CD8-positive, alpha-beta memory T cell (primary cell): ENCODE results near the gene DOC2B. TPM values are rescaled to one million over a fixed set of nuclear protein-coding genes. Genes with fewer than 3 reads are reported as not detected.
"Not testable (repeated sequence)": the region's sequence is repeated elsewhere in the genome, so short reads cannot be mapped to it uniquely, and the experiment has no call there.

Experiments
- CTCF ChIA-PET: fragments of 350-600 bp; sonication (Branson Sonifier 250); formaldehyde crosslinking; loops from one replicate; lab custom pipeline; 2021; ENCODE audit warnings: antibody characterized with exemption; lab: Charles Lee
- POLR2A ChIA-PET: fragments of 350-600 bp; sonication (Branson Sonifier 250); formaldehyde crosslinking; loops from one replicate; lab custom pipeline; 2021; ENCODE audit warnings: antibody characterized with exemption; lab: Charles Lee
- DNase-seq, 5 donors: peaks; one replicate each; pipeline versions ENCODE4 v3.0.0 to v3.0.0-alpha.2; 2020 to 2022; ENCODE audit warnings: mixed read lengths in 1 of 5
- H3K27ac ChIP-seq: one replicate; pipeline ENCODE4 v1.7.0; 2013; ENCODE audit warnings: low read depth, mild to moderate bottlenecking, low read length, moderate library complexity
- H3K27me3 ChIP-seq: 2 replicates; pipeline ENCODE4 v1.7.0; 2013; ENCODE audit warnings: low read length, mild to moderate bottlenecking; ENCODE audit not compliant: insufficient read depth, poor library complexity, severe bottlenecking
- H3K36me3 ChIP-seq: 2 replicates; pipeline ENCODE4 v1.7.0; 2013; ENCODE audit warnings: mild to moderate bottlenecking, low read length, moderate library complexity; ENCODE audit not compliant: insufficient read depth
- H3K4me1 ChIP-seq: 2 replicates; pipeline ENCODE4 v1.7.0; 2013; ENCODE audit warnings: mild to moderate bottlenecking, low read length, moderate library complexity; ENCODE audit not compliant: insufficient read depth
- H3K4me3 ChIP-seq: 2 replicates; pipeline ENCODE4 v1.7.0; 2013; ENCODE audit warnings: mild to moderate bottlenecking, low read length
- H3K9me3 ChIP-seq: 2 replicates; pipeline ENCODE4 v1.7.0; 2013; ENCODE audit warnings: mild to moderate bottlenecking, low read length
- H3K27ac Mint-ChIP-seq, 8 donors: one replicate each; pipeline ENCODE4 v1.8.0; 2020 to 2021; ENCODE audit warnings: mixed read lengths in 8 of 8, mild to moderate bottlenecking in 6 of 8, inconsistent platforms in 3 of 8, moderate library complexity in 3 of 8
- H3K27me3 Mint-ChIP-seq, 2 donors: one replicate each; pipeline ENCODE4 v1.8.0; 2020 to 2021; ENCODE audit warnings: mixed read lengths in 2 of 2, mild to moderate bottlenecking in 1 of 2, moderate library complexity in 1 of 2
- H3K36me3 Mint-ChIP-seq, 3 donors: one replicate each; pipeline ENCODE4 v1.8.0; 2020 to 2021; ENCODE audit warnings: mixed read lengths in 3 of 3, inconsistent platforms in 1 of 3, mild to moderate bottlenecking in 1 of 3
- H3K4me1 Mint-ChIP-seq, 3 donors: one replicate each; pipeline ENCODE4 v1.8.0; 2020 to 2021; ENCODE audit warnings: mixed read lengths in 3 of 3, inconsistent platforms in 1 of 3, mild to moderate bottlenecking in 1 of 3
- H3K4me3 Mint-ChIP-seq, 7 donors: one replicate each; pipeline ENCODE4 v1.8.0; 2020 to 2021; ENCODE audit warnings: mixed read lengths in 7 of 7, mild to moderate bottlenecking in 6 of 7, moderate library complexity in 4 of 7, inconsistent platforms in 2 of 7
- H3K9me3 Mint-ChIP-seq, 5 donors: one replicate each; pipeline ENCODE4 v1.8.0; 2020 to 2022; ENCODE audit warnings: mixed read lengths in 5 of 5, mild to moderate bottlenecking in 3 of 5, moderate library complexity in 2 of 5, inconsistent platforms in 1 of 5
- polyA plus RNA-seq: library from polyadenylated mRNA; unstranded; fragments of 300-500 nt; fragmentation: Illumina TruSeq; gene quantifications from one replicate; pipeline ENCODE4 v1.2.3, GENCODE V29; 2021
- total RNA-seq, 2 experiments: library from RNA; stranded (reverse); gene quantifications; one replicate each; pipeline ENCODE4 v1.2.3, GENCODE V29; 2021

DOC2B gene
- total and polyA plus RNA-seq, 3 experiments from 2014 or later, result 0.13 to 0.15 TPM; not detected in 1

DNA sequence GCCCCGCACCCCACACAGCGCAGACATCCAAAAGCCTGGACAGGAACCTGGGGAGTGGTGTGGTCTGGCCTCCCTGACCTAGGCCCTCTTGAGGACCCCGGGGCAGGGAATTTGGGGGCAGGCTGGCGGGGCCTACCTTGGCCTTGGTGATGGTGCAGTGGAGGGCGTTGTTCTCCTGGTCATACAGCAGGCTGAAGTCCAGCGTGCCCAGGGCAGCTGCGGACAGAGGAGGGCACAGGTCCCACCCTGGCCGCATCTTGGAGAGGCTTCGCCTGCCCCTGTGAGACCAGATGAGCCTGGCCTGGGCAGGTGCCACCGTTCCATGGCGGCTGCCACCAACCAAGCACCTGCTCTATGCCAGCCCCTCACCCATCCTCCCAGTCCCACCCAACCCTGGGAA lies 9.0 kb downstream of the DOC2B start:
- no peaks in the 10 kb centered on the region for H3K9me3 ChIP-seq
- H3K27ac Mint-ChIP-seq, result no peak overlapping the region
- H3K36me3 Mint-ChIP-seq, result no peaks in the 10 kb centered on the region
- H3K4me1 ChIP-seq, result no peaks in the 10 kb centered on the region
- no peak overlapping the region for H3K4me3 ChIP-seq
- no peaks in the 10 kb centered on the region for H3K36me3 ChIP-seq
- H3K27me3 Mint-ChIP-seq, result peaks cover 4 to 11% of the 10 kb centered on the region in 2 donors
- no peaks in the 10 kb centered on the region for H3K4me1 Mint-ChIP-seq
- H3K9me3 Mint-ChIP-seq, result no peaks in the 10 kb centered on the region
- H3K27ac ChIP-seq, result no peak overlapping the region
- CTCF ChIA-PET, result no interaction called here
- POLR2A ChIA-PET, result no interaction called here
- no peak overlapping the region for H3K4me3 Mint-ChIP-seq
- no peak for DNase-seq
- H3K27me3 ChIP-seq, result peaks cover 4% of the 10 kb centered on the region

DNA sequence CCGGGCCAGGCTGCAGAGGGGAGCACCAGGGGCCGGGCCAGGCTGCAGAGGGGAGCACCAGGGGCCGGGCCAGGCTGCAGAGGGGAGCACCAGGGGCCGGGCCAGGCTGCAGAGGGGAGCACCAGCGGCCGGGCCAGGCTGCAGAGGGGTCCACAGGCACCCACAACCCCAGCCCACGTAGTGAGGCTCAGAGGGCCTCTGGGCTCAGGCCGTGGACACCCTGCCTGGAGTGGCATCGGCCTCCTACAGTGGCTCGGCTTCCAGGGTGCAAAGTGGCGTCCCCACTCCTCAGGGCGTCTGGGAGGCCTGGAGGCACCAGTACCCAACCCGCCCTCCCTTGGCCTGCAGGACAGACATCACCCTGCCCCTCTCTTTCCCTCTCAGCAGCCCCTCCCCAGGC lies 9.6 kb downstream of the DOC2B start:
- H3K27ac ChIP-seq, result no peak overlapping the region
- no peak overlapping the region for H3K4me3 Mint-ChIP-seq
- no peaks in the 10 kb centered on the region for H3K9me3 ChIP-seq
- no peak overlapping the region for H3K4me3 ChIP-seq
- H3K4me1 Mint-ChIP-seq, result no peaks in the 10 kb centered on the region
- H3K27ac Mint-ChIP-seq, result no peak overlapping the region
- H3K9me3 Mint-ChIP-seq, result no peaks in the 10 kb centered on the region
- ChIA-PET POLR2A (no interaction called here), CTCF (no interaction called here)
- H3K36me3 Mint-ChIP-seq, result no peaks in the 10 kb centered on the region
- peaks cover 4% of the 10 kb centered on the region for H3K27me3 ChIP-seq
- no peak for DNase-seq
- no peaks in the 10 kb centered on the region for H3K36me3 ChIP-seq
- H3K27me3 Mint-ChIP-seq, result peaks cover 0 to 5% of the 10 kb centered on the region in 2 donors
- no peaks in the 10 kb centered on the region for H3K4me1 ChIP-seq

DNA sequence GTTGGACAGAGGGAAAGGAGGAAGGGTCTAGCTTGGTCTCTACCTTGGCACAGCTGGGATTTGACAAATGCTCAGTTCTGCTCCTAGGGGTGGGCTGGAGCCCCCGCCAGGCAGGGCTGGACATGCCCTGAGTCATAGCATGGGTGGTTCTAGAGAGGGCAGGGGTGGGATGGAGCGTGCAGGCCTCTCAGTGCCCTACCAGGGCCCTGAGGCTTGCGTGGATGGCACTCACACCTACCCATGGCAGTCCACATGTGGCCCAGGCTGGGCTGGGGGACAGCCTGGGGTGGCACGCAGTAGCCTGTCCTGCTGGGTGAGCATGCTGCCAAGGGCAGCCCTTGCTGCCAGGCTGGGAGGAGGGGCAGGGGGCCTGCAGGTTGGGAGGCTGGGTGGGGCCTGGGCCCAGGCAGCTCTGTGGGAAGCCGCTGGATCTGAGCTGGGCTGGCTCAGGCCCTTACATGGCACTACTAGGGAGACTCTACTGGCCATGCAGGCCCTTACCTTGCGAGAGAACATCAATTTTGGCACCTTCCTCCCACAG lies 11.2 kb downstream of the DOC2B start:
- H3K36me3 ChIP-seq, result no peaks in the 10 kb centered on the region
- H3K27ac ChIP-seq, result no peak overlapping the region
- DNase-seq, result no peak
- no peaks in the 10 kb centered on the region for H3K4me1 Mint-ChIP-seq
- no peak overlapping the region for H3K4me3 Mint-ChIP-seq
- H3K4me3 ChIP-seq, result no peak overlapping the region
- peak overlapping the region in 1 of 8 donors; percentile 19 for H3K27ac Mint-ChIP-seq
- peaks cover 0 to 4% of the 10 kb centered on the region in 2 donors for H3K27me3 Mint-ChIP-seq
- no peaks in the 10 kb centered on the region for H3K9me3 ChIP-seq
- H3K36me3 Mint-ChIP-seq, result no peaks in the 10 kb centered on the region
- peaks cover 4% of the 10 kb centered on the region for H3K27me3 ChIP-seq
- no peaks in the 10 kb centered on the region for H3K4me1 ChIP-seq
- ChIA-PET CTCF (no interaction called here), POLR2A (no interaction called here)
- no peaks in the 10 kb centered on the region for H3K9me3 Mint-ChIP-seq

DNA sequence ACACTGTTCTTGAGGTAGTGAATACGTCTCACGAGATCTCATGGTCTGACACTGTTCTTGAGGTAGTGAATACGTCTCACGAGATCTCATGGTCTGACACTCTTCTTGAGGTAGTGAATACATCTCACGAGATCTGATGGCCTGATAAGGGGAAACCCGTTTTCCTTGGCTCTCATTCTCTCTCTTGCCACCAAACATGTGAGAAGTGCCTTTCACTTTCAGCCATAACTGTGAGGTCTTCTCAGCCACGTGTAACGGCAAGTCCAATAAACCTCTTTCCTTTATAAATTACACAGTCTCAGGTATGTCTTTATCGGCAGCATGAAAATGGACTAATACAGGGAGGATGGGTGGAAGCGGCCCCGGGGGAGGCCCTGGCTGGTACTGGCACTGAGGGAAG lies 12.8 kb downstream of the DOC2B start:
- H3K9me3 ChIP-seq, DNase-seq, POLR2A ChIA-PET, H3K27ac Mint-ChIP-seq, H3K4me1 Mint-ChIP-seq, H3K4me3 ChIP-seq, H3K27ac ChIP-seq, H3K9me3 Mint-ChIP-seq, H3K36me3 ChIP-seq, H3K36me3 Mint-ChIP-seq, H3K4me3 Mint-ChIP-seq, CTCF ChIA-PET, H3K27me3 ChIP-seq, H3K27me3 Mint-ChIP-seq, H3K4me1 ChIP-seq: not testable (repeated sequence)

GRCh38 chr17:165939-166338 lies 15.5 kb downstream of the DOC2B start:
- Mint-ChIP-seq H3K36me3 (no peaks in the 10 kb centered on the region), H3K27ac (no peak overlapping the region), H3K4me3 (no peak overlapping the region), H3K4me1 (no peaks in the 10 kb centered on the region), H3K9me3 (no peaks in the 10 kb centered on the region), H3K27me3 (peaks cover 7 to 8% of the 10 kb centered on the region in 2 donors)
- ChIA-PET POLR2A (no interaction called here), CTCF (no interaction called here)
- DNase-seq, result no peak
- no peak overlapping the region for H3K4me3 ChIP-seq
- no peaks in the 10 kb centered on the region for H3K36me3 ChIP-seq
- H3K4me1 ChIP-seq, result no peaks in the 10 kb centered on the region
- H3K9me3 ChIP-seq, result no peaks in the 10 kb centered on the region
- H3K27ac ChIP-seq, result no peak overlapping the region
- H3K27me3 ChIP-seq, result no peaks in the 10 kb centered on the region

DNA sequence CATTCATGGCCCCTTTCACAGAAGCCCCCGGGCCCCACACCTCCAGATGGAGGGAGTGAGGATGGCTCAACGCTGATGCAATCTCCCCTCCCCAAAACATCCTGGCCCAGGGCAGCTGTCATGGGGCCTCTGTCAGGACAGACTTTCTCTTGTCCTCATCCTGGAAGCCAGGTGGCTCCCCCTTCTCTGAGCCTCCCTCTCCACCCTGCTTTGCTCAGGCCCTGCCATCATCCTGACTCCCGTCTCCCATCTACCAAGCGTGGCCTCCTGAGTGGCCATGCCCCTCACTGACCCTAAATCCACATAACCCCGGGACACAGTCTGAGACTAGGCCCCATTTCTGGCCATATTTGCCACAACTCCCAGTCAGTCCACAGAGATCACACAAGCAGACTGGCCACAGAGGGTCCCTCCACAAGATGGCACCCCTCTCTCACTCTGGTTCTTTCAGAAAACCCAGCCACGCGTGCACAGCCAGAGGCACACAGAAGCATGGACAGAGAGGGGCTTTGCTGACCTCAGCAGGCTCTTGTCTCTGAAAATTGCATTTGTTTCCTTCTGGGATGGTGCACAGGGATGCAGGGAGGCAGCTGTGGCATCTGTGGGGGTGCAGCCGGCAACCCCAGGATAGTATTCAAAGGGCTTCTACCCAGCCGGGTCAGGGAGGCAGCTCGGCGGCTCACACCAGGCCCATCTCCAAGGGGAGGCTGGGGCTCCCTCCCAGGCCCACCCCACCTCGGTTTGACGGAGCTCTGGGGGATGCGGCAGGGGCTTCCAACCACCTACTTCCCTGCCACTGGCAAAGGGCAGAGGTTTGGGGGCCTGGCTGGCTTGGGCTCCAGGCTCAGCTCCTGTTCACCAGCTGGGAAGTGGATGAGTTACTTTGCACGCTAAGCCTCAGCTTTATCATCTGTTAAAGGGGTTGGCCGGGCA lies 16.9 kb downstream of the DOC2B start:
- DNase-seq, result peak in 1 of 5 donors; percentile 32
- H3K4me1 ChIP-seq, result no peaks in the 10 kb centered on the region
- H3K27me3 Mint-ChIP-seq, result peaks cover 7 to 11% of the 10 kb centered on the region in 2 donors
- H3K36me3 Mint-ChIP-seq, result peaks cover 0 to 1% (median 0%) of the 10 kb centered on the region in 3 donors
- no peak overlapping the region for H3K4me3 Mint-ChIP-seq
- H3K27ac Mint-ChIP-seq, result peak overlapping the region in 1 of 8 donors; percentile 47
- no peaks in the 10 kb centered on the region for H3K36me3 ChIP-seq
- H3K9me3 ChIP-seq, result no peaks in the 10 kb centered on the region
- CTCF ChIA-PET, result interaction anchor here (0.7 kb wide), 1 partner anchor 15 kb away, joined by 3 read pairs; no protein-coding TSS in a partner anchor
- H3K9me3 Mint-ChIP-seq, result no peaks in the 10 kb centered on the region
- POLR2A ChIA-PET, result no interaction called here
- no peak overlapping the region for H3K27ac ChIP-seq
- H3K27me3 ChIP-seq, result no peaks in the 10 kb centered on the region
- H3K4me3 ChIP-seq, result no peak overlapping the region
- H3K4me1 Mint-ChIP-seq, result no peaks in the 10 kb centered on the region

DNA sequence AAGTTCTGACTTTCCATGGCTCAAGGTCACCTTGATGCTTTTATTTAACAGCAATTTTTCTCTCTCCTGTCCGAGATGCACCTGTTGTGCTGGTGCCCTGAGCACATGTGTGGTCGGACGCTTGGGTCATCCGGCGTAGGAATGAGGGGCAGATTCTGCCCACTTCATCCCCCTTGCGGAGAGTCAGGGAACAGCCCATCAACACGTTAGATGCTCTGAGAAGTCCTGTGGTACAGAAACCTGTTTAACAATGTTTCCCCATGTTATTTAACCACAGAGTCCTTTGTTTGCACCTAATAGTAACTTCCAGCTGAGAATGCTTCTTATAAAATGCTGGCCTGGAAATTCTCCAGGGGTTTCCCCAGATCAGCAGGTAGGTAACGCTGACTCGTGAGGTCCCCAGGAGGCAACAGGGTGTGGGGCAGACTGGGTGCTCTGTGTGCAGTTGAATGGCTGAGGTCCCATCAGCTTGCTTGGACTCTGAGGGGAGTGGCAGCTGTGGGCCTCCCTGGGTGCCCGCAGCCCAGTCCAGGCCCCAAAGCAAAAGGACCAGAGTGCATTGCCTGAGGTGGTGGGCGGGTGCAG lies 17.8 kb downstream of the DOC2B start:
- no peaks in the 10 kb centered on the region for H3K4me1 Mint-ChIP-seq
- H3K4me3 ChIP-seq, result no peak overlapping the region
- H3K36me3 Mint-ChIP-seq, result peaks cover 0 to 1% (median 0%) of the 10 kb centered on the region in 3 donors
- no peak overlapping the region for H3K27ac Mint-ChIP-seq
- H3K27ac ChIP-seq, result no peak overlapping the region
- H3K36me3 ChIP-seq, result no peaks in the 10 kb centered on the region
- CTCF ChIA-PET, result no interaction called here
- H3K27me3 ChIP-seq, result no peaks in the 10 kb centered on the region
- H3K4me1 ChIP-seq, result no peaks in the 10 kb centered on the region
- DNase-seq, result no peak
- no peak overlapping the region for H3K4me3 Mint-ChIP-seq
- POLR2A ChIA-PET, result no interaction called here
- no peaks in the 10 kb centered on the region for H3K9me3 ChIP-seq
- H3K9me3 Mint-ChIP-seq, result no peaks in the 10 kb centered on the region
- H3K27me3 Mint-ChIP-seq, result peaks cover 5 to 11% of the 10 kb centered on the region in 2 donors

GRCh38 chr17:162689-163088 lies 18.8 kb downstream of the DOC2B start:
- Histone ChIP-seq H3K27me3 (no peaks in the 10 kb centered on the region), H3K27ac (no peak overlapping the region), H3K9me3 (no peaks in the 10 kb centered on the region), H3K4me1 (no peaks in the 10 kb centered on the region), H3K4me3 (no peak overlapping the region), H3K36me3 (no peaks in the 10 kb centered on the region)
- no peak for DNase-seq
- ChIA-PET CTCF (no interaction called here), POLR2A (no interaction called here)
- H3K36me3 Mint-ChIP-seq, result peaks cover 0 to 1% (median 0%) of the 10 kb centered on the region in 3 donors
- no peaks in the 10 kb centered on the region for H3K9me3 Mint-ChIP-seq
- H3K27ac Mint-ChIP-seq, result no peak overlapping the region
- no peaks in the 10 kb centered on the region for H3K4me1 Mint-ChIP-seq
- H3K27me3 Mint-ChIP-seq, result peaks cover 9 to 11% of the 10 kb centered on the region in 2 donors
- no peak overlapping the region for H3K4me3 Mint-ChIP-seq
